WTC11 (cell line): ENCODE results near the gene ARAP3. TPM values are rescaled to one million over a fixed set of nuclear protein-coding genes. Genes with fewer than 3 reads are reported as not detected.

ENCODE experiments used
- AFF4 ChIP-seq: sonication (generic); formaldehyde crosslinking; IDR thresholded peaks from 2 replicates; pipeline ENCODE4 v1.8.1; 2023; ENCODE audit warnings: mild to moderate bottlenecking, missing genetic modification reagents, borderline replicate concordance
- ARID4B ChIP-seq: sonication (generic); formaldehyde crosslinking; IDR thresholded peaks from 2 replicates; pipeline ENCODE4 v1.8.0; 2023; ENCODE audit warnings: missing genetic modification reagents, mild to moderate bottlenecking, borderline replicate concordance
- ERG ChIP-seq: fragments of 250-450 bp; sonication (Bioruptor Pico); IDR thresholded peaks from 2 replicates; pipeline ENCODE4 v1.8.0; 2021; ENCODE audit warnings: mild to moderate bottlenecking
- FOXK1 ChIP-seq: sonication (generic); formaldehyde crosslinking; IDR thresholded peaks from 2 replicates; pipeline ENCODE4 v1.8.0; 2022; ENCODE audit warnings: mild to moderate bottlenecking, moderate library complexity, missing genetic modification reagents
- GTF2I ChIP-seq: fragments of 250-450 bp; sonication (Bioruptor Pico); conservative IDR thresholded peaks from 2 replicates; pipeline ENCODE4 v1.4.0; 2021; ENCODE audit warnings: mild to moderate bottlenecking
- MYBL2 ChIP-seq: sonication (generic); formaldehyde crosslinking; IDR thresholded peaks from 2 replicates; pipeline ENCODE4 v1.8.1; 2023; ENCODE audit warnings: mild to moderate bottlenecking, moderate library complexity, missing genetic modification reagents
- NR1H2 ChIP-seq: sonication (generic); formaldehyde crosslinking; IDR thresholded peaks from 2 replicates; pipeline ENCODE4 v1.9.0; 2021; ENCODE audit warnings: mild to moderate bottlenecking, moderate library complexity, missing genetic modification reagents
- NR3C1 ChIP-seq: sonication (generic); formaldehyde crosslinking; conservative IDR thresholded peaks from 2 replicates; pipeline ENCODE4 v1.8.1; 2023; ENCODE audit warnings: low read depth, mild to moderate bottlenecking, missing genetic modification reagents
- TEAD4 ChIP-seq: sonication (generic); formaldehyde crosslinking; IDR thresholded peaks from 2 replicates; pipeline ENCODE4 v1.8.0; 2022; ENCODE audit warnings: mild to moderate bottlenecking, missing genetic modification reagents
- ZNF138 ChIP-seq: sonication (generic); formaldehyde crosslinking; conservative IDR thresholded peaks from 2 replicates; pipeline ENCODE4 v1.8.1; 2022; ENCODE audit warnings: mild to moderate bottlenecking, moderate library complexity, missing genetic modification reagents
- ZNF317 ChIP-seq: sonication (generic); formaldehyde crosslinking; IDR thresholded peaks from 2 replicates; pipeline ENCODE4 v1.8.1; 2023; ENCODE audit warnings: low read depth, mild to moderate bottlenecking, moderate library complexity, missing genetic modification reagents, borderline replicate concordance
- ZNF423 ChIP-seq: fragments of 250-450 bp; sonication (Bioruptor Pico); IDR thresholded peaks from 2 replicates; pipeline ENCODE4 v2.1.2; 2022; ENCODE audit warnings: mild to moderate bottlenecking, moderate library complexity
- total RNA-seq: library from RNA; stranded (reverse); gene quantifications from 3 replicates; pipeline ENCODE4 v1.2.3, GENCODE V29; 2021
- TF ChIP-seq, protein P1 (sequence below): fragments of 250-450 bp; sonication (Bioruptor Pico); IDR thresholded peaks from 2 replicates; pipeline ENCODE4 v1.9.0; 2021; ENCODE audit warnings: mild to moderate bottlenecking, borderline replicate concordance
- TF ChIP-seq, protein P2 (sequence below): fragments of 250-450 bp; sonication (Bioruptor Pico); conservative IDR thresholded peaks from 2 replicates; pipeline ENCODE4 v1.9.0; 2021; ENCODE audit warnings: mild to moderate bottlenecking
- TF ChIP-seq, protein P3 (sequence below): sonication (generic); formaldehyde crosslinking; IDR thresholded peaks from 2 replicates; pipeline ENCODE4 v1.8.0; 2022; ENCODE audit warnings: mild to moderate bottlenecking, missing genetic modification reagents

The ARAP3 gene
- total RNA-seq, 1 experiment from 2014 or later: 60.4 TPM

- TF ChIP-seq, protein P1, sequence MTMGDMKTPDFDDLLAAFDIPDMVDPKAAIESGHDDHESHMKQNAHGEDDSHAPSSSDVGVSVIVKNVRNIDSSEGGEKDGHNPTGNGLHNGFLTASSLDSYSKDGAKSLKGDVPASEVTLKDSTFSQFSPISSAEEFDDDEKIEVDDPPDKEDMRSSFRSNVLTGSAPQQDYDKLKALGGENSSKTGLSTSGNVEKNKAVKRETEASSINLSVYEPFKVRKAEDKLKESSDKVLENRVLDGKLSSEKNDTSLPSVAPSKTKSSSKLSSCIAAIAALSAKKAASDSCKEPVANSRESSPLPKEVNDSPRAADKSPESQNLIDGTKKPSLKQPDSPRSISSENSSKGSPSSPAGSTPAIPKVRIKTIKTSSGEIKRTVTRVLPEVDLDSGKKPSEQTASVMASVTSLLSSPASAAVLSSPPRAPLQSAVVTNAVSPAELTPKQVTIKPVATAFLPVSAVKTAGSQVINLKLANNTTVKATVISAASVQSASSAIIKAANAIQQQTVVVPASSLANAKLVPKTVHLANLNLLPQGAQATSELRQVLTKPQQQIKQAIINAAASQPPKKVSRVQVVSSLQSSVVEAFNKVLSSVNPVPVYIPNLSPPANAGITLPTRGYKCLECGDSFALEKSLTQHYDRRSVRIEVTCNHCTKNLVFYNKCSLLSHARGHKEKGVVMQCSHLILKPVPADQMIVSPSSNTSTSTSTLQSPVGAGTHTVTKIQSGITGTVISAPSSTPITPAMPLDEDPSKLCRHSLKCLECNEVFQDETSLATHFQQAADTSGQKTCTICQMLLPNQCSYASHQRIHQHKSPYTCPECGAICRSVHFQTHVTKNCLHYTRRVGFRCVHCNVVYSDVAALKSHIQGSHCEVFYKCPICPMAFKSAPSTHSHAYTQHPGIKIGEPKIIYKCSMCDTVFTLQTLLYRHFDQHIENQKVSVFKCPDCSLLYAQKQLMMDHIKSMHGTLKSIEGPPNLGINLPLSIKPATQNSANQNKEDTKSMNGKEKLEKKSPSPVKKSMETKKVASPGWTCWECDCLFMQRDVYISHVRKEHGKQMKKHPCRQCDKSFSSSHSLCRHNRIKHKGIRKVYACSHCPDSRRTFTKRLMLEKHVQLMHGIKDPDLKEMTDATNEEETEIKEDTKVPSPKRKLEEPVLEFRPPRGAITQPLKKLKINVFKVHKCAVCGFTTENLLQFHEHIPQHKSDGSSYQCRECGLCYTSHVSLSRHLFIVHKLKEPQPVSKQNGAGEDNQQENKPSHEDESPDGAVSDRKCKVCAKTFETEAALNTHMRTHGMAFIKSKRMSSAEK (CRISPR knock-in tag): no peak
- no peak for TF ChIP-seq ZNF317 (CRISPR knock-in tag)
- TF ChIP-seq, protein P2, sequence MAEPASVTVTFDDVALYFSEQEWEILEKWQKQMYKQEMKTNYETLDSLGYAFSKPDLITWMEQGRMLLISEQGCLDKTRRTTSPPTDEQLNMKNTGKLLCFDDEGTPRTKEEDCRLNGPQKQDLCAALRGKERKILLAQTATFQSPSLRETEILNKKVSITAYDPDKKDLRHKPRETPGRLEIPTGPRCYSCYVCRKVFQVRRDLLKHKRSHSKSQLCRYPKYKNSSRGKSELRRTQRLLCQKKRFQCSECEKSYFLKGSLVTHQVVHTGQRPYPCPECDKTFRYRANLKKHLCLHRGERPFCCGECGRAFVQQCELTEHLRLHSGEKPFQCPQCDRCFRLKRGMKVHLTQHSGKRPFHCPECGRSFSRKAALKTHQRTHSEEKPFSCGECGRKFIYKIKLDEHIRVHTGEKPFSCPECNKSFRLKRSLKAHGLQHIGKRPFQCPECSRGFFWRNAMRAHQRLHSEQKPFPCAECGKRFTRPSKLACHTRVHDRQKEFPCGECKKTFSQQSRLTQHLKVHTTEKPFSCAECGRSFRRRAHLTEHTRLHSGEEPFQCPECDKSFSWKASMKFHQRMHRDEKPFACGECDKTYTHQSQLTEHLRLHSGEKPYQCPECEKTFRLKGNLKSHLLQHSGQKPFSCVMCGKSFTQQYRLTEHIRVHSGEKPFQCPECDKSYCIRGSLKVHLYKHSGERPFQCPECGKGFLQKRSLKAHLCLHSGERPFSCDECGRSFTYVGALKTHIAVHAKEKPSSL (CRISPR knock-in tag): no peak
- TF ChIP-seq TEAD4 (CRISPR knock-in tag): no peak
- no peak for TF ChIP-seq NR3C1 (CRISPR knock-in tag)
- TF ChIP-seq, protein P3, sequence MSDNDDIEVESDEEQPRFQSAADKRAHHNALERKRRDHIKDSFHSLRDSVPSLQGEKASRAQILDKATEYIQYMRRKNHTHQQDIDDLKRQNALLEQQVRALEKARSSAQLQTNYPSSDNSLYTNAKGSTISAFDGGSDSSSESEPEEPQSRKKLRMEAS: peak; percentile 93
- TF ChIP-seq MYBL2 (CRISPR knock-in tag): no peak
- TF ChIP-seq FOXK1 (CRISPR knock-in tag): peak; percentile 94
- no peak for TF ChIP-seq ZNF138 (CRISPR knock-in tag)
- TF ChIP-seq ARID4B (CRISPR knock-in tag): 0 out of 2 replicates have a peak, but pooled peaks have one; percentile 45
- TF ChIP-seq GTF2I (CRISPR knock-in tag): no peak
- TF ChIP-seq ERG (CRISPR knock-in tag): no peak
- no peak for TF ChIP-seq NR1H2 (CRISPR knock-in tag)
- TF ChIP-seq ZNF423: no peak
- TF ChIP-seq AFF4: peak; percentile 84; the same call in 1 of the 2 replicates
Measured at GRCh38 chr5:141618804-141619554, 63.1 kb downstream of the ARAP3 start, which contains the start of gene DIAPH1 (continued).
